GM23338 (cell line): ENCODE results near the gene NSUN3. TPM values are rescaled to one million over a fixed set of nuclear protein-coding genes. Genes with fewer than 3 reads are reported as not detected.

Source experiments
- ATAC-seq: fragments of 200-7000 bp; cut with Tn5 transposase; 3 replicates; pipeline ENCODE4 v1.9.1; 2020
- DNase-seq: peaks from one replicate; pipeline ENCODE4 v3.0.0-alpha.2; 2015; ENCODE audit warnings: low spot score
- H2AFZ ChIP-seq: fragments of 200-600 bp; sonication (generic); 2 replicates; pipeline ENCODE4 v1.8.0; 2016; ENCODE audit warnings: antibody characterized with exemption, mild to moderate bottlenecking, moderate library complexity
- H3F3A ChIP-seq: fragments of 200-600 bp; sonication (generic); replicated peaks from 2 replicates; pipeline ENCODE4 v1.8.0; 2017; ENCODE audit warnings: antibody characterized with exemption, mixed run types, low read depth
- H3K27ac ChIP-seq: fragments of 200-600 bp; sonication (generic); 2 replicates; pipeline ENCODE4 v1.6.1; 2016; ENCODE audit warnings: low read depth
- H3K27me3 ChIP-seq: fragments of 200-600 bp; sonication (generic); 2 replicates; pipeline ENCODE4 v1.8.0; 2016; ENCODE audit warnings: mild to moderate bottlenecking, mixed run types, moderate library complexity; ENCODE audit not compliant: insufficient read depth
- H3K36me3 ChIP-seq: fragments of 200-600 bp; sonication (generic); 2 replicates; pipeline ENCODE4 v1.8.0; 2016; ENCODE audit warnings: mild to moderate bottlenecking; ENCODE audit not compliant: insufficient read depth
- H3K4me1 ChIP-seq: fragments of 200-600 bp; sonication (generic); 2 replicates; pipeline ENCODE4 v1.8.0; 2016; ENCODE audit warnings: mild to moderate bottlenecking, moderate library complexity; ENCODE audit not compliant: insufficient read depth
- H3K4me2 ChIP-seq: fragments of 200-600 bp; sonication (generic); 2 replicates; pipeline ENCODE4 v1.7.1; 2017; ENCODE audit warnings: mixed run types
- H3K4me3 ChIP-seq: fragments of 200-600 bp; sonication (generic); 2 replicates; pipeline ENCODE4 v1.6.1; 2016; ENCODE audit warnings: mixed run types
- H3K79me2 ChIP-seq: fragments of 200-600 bp; sonication (generic); replicated peaks from 2 replicates; pipeline ENCODE4 v1.8.0; 2017; ENCODE audit warnings: mild to moderate bottlenecking; ENCODE audit not compliant: insufficient read depth
- H3K9me2 ChIP-seq: fragments of 200-600 bp; sonication (generic); 2 replicates; pipeline ENCODE4 v1.8.0; 2017; ENCODE audit not compliant: insufficient read depth
- H4K20me1 ChIP-seq: fragments of 200-600 bp; sonication (generic); replicated peaks from 2 replicates; pipeline ENCODE4 v1.8.0; 2017; ENCODE audit warnings: mild to moderate bottlenecking; ENCODE audit not compliant: insufficient read depth
- H3K27ac Mint-ChIP-seq: 2 replicates; pipeline ENCODE4 v1.8.0; 2020; ENCODE audit warnings: inconsistent platforms, mild to moderate bottlenecking, moderate library complexity, mixed read lengths
- H3K27me3 Mint-ChIP-seq: 3 replicates; pipeline ENCODE4 v1.8.0; 2022; ENCODE audit warnings: low read depth, mild to moderate bottlenecking, moderate library complexity, mixed read lengths, inconsistent platforms; ENCODE audit not compliant: insufficient read depth, poor library complexity
- H3K36me3 Mint-ChIP-seq: 3 replicates; pipeline ENCODE4 v1.8.0; 2021; ENCODE audit warnings: low read depth, mild to moderate bottlenecking, inconsistent platforms, moderate library complexity, mixed read lengths
- H3K4me1 Mint-ChIP-seq: 3 replicates; pipeline ENCODE4 v1.8.0; 2020; ENCODE audit warnings: mild to moderate bottlenecking, inconsistent platforms, mixed read lengths
- H3K4me3 Mint-ChIP-seq: 3 replicates; pipeline ENCODE4 v1.8.0; 2021; ENCODE audit warnings: moderate library complexity, mild to moderate bottlenecking, inconsistent platforms, mixed read lengths
- H3K9me3 Mint-ChIP-seq: 3 replicates; pipeline ENCODE4 v1.8.0; 2020; ENCODE audit warnings: moderate library complexity, mild to moderate bottlenecking, inconsistent platforms, mixed read lengths
- EZH2phosphoT487 ChIP-seq: fragments of 200-600 bp; sonication (generic); IDR thresholded peaks from one replicate; pipeline ENCODE4 v1.8.1; 2018; ENCODE audit warnings: antibody characterized with exemption; ENCODE audit not compliant: unreplicated experiment
- JUNB ChIP-seq: IDR thresholded peaks from one replicate; pipeline ENCODE4 v1.6.1; 2016; ENCODE audit warnings: antibody characterized with exemption; ENCODE audit not compliant: unreplicated experiment
- NANOG ChIP-seq: IDR thresholded peaks from 2 replicates; pipeline ENCODE4 v1.6.1; 2016; ENCODE audit warnings: antibody characterized with exemption, borderline replicate concordance
- STAT1 ChIP-seq: IDR thresholded peaks from one replicate; pipeline ENCODE4 v1.6.1; 2016; ENCODE audit warnings: antibody characterized with exemption; ENCODE audit not compliant: unreplicated experiment
- polyA plus RNA-seq: library from polyadenylated mRNA; unstranded; fragments of >200 nt; fragmentation: Nextera tagmentation; extraction: Ambion mirVana; gene quantifications from 2 replicates; pipeline ENCODE4 v1.2.1, GENCODE V29; 2016
- total RNA-seq: library from RNA; depleted of rRNA; stranded (reverse); fragments of >200 nt; shearing (Covaris generic); gene quantifications from 2 replicates; pipeline ENCODE4 v1.2.3, GENCODE V29; 2014
- TF ChIP-seq, protein P1 (sequence below): fragments of 250-450 bp; sonication (Bioruptor Pico); IDR thresholded peaks from 2 replicates; pipeline ENCODE4 v1.5.0; 2020; ENCODE audit warnings: mild to moderate bottlenecking, moderate library complexity
- TF ChIP-seq, protein P2 (sequence below), 2 experiments: fragments of 200-600 bp in 1 of 2; sonication (generic) in 1 of 2; conservative IDR thresholded peaks; 2 replicates each; pipeline versions ENCODE4 v1.5.1 to v1.6.1; 2016 to 2017; ENCODE audit warnings: antibody characterized with exemption in 2 of 2, low read depth in 2 of 2, mild to moderate bottlenecking in 2 of 2, moderate library complexity in 1 of 2
- TF ChIP-seq, protein P3 (sequence below): IDR thresholded peaks from one replicate; pipeline ENCODE4 v1.6.1; 2018; ENCODE audit warnings: antibody characterized with exemption; ENCODE audit not compliant: unreplicated experiment
- TF ChIP-seq, protein P4 (sequence below): IDR thresholded peaks from 2 replicates; pipeline ENCODE4 v1.6.1; 2016; ENCODE audit warnings: antibody characterized with exemption

NSUN3 gene
- total and polyA plus RNA-seq, 2 experiments from 2014 or later = 5.4 to 10.6 TPM

DNA sequence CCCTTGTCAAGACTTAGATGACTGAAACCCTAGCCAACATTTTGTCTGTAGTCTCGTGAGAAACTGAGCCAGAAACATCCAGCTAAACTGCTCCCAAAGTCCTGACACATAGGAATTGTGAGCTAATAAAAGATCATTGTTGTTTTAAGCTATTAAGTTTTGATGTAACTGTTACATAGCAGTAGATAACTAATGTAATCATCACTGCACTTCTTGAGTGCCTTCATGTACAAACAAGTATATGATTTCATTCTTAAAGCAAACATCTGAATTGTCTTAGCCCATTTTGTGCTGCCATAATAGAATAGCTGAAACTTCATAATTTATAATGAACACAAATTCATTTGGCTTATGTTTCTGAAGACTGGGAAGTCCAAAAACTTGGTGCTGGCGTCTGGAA, 87.3 kb downstream of the NSUN3 start (continued):
- TF ChIP-seq, protein P1, sequence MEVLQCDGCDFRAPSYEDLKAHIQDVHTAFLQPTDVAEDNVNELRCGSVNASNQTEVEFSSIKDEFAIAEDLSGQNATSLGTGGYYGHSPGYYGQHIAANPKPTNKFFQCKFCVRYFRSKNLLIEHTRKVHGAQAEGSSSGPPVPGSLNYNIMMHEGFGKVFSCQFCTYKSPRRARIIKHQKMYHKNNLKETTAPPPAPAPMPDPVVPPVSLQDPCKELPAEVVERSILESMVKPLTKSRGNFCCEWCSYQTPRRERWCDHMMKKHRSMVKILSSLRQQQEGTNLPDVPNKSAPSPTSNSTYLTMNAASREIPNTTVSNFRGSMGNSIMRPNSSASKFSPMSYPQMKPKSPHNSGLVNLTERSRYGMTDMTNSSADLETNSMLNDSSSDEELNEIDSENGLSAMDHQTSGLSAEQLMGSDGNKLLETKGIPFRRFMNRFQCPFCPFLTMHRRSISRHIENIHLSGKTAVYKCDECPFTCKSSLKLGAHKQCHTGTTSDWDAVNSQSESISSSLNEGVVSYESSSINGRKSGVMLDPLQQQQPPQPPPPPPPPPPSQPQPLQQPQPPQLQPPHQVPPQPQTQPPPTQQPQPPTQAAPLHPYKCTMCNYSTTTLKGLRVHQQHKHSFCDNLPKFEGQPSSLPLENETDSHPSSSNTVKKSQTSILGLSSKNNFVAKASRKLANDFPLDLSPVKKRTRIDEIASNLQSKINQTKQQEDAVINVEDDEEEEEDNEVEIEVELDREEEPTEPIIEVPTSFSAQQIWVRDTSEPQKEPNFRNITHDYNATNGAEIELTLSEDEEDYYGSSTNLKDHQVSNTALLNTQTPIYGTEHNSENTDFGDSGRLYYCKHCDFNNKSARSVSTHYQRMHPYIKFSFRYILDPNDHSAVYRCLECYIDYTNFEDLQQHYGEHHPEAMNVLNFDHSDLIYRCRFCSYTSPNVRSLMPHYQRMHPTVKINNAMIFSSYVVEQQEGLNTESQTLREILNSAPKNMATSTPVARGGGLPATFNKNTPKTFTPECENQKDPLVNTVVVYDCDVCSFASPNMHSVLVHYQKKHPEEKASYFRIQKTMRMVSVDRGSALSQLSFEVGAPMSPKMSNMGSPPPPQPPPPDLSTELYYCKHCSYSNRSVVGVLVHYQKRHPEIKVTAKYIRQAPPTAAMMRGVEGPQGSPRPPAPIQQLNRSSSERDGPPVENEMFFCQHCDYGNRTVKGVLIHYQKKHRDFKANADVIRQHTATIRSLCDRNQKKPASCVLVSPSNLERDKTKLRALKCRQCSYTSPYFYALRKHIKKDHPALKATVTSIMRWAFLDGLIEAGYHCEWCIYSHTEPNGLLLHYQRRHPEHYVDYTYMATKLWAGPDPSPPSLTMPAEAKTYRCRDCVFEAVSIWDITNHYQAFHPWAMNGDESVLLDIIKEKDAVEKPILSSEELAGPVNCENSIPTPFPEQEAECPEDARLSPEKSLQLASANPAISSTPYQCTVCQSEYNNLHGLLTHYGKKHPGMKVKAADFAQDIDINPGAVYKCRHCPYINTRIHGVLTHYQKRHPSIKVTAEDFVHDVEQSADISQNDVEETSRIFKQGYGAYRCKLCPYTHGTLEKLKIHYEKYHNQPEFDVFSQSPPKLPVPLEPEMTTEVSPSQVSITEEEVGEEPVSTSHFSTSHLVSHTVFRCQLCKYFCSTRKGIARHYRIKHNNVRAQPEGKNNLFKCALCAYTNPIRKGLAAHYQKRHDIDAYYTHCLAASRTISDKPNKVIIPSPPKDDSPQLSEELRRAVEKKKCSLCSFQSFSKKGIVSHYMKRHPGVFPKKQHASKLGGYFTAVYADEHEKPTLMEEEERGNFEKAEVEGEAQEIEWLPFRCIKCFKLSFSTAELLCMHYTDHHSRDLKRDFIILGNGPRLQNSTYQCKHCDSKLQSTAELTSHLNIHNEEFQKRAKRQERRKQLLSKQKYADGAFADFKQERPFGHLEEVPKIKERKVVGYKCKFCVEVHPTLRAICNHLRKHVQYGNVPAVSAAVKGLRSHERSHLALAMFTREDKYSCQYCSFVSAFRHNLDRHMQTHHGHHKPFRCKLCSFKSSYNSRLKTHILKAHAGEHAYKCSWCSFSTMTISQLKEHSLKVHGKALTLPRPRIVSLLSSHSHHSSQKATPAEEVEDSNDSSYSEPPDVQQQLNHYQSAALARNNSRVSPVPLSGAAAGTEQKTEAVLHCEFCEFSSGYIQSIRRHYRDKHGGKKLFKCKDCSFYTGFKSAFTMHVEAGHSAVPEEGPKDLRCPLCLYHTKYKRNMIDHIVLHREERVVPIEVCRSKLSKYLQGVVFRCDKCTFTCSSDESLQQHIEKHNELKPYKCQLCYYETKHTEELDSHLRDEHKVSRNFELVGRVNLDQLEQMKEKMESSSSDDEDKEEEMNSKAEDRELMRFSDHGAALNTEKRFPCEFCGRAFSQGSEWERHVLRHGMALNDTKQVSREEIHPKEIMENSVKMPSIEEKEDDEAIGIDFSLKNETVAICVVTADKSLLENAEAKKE = no peak

DNA sequence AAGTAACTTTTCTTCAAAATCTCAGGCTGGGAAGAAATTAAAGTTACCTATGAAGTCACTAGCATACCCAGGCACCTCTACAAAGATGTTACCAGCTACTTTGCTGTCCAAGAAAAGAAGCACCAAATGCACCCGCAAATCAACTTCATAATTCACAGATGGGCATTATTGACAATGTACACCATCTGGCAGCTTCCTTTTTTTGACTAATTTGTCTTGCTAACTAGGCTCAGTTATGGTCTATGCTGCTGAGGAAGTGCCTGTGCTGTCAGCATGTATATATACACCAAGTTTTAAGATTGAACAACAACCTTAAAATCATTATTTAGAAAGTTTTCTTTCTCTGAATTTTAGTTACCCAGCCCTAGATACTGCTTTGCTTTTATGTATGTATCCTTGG, 93.8 kb downstream of the NSUN3 start:
- Histone ChIP-seq H3K27ac (no peak overlapping the region), H4K20me1 (no peaks in the 10 kb centered on the region), H3K4me2 (no peak overlapping the region), H3K36me3 (no peaks in the 10 kb centered on the region), H3K4me1 (peaks cover 5% of the 10 kb centered on the region; the same call in 1 of the 2 replicates), H3K79me2 (no peaks in the 10 kb centered on the region), H3K27me3 (no peaks in the 10 kb centered on the region), H2AFZ (peak overlapping the region; percentile 45; the same call in 1 of the 2 replicates), H3K9me2 (no peaks in the 10 kb centered on the region), H3K4me3 (no peak overlapping the region), H3F3A (no peaks in the 10 kb centered on the region)
- Mint-ChIP-seq H3K27ac (no peak overlapping the region), H3K27me3 (peaks cover 2% of the 10 kb centered on the region), H3K9me3 (no peaks in the 10 kb centered on the region), H3K36me3 (no peaks in the 10 kb centered on the region), H3K4me1 (peaks cover 9% of the 10 kb centered on the region; the same call in 2 of the 3 replicates), H3K4me3 (no peak overlapping the region)
- ATAC-seq = no peak
- DNase-seq = no peak
- TF ChIP-seq, protein P2, sequence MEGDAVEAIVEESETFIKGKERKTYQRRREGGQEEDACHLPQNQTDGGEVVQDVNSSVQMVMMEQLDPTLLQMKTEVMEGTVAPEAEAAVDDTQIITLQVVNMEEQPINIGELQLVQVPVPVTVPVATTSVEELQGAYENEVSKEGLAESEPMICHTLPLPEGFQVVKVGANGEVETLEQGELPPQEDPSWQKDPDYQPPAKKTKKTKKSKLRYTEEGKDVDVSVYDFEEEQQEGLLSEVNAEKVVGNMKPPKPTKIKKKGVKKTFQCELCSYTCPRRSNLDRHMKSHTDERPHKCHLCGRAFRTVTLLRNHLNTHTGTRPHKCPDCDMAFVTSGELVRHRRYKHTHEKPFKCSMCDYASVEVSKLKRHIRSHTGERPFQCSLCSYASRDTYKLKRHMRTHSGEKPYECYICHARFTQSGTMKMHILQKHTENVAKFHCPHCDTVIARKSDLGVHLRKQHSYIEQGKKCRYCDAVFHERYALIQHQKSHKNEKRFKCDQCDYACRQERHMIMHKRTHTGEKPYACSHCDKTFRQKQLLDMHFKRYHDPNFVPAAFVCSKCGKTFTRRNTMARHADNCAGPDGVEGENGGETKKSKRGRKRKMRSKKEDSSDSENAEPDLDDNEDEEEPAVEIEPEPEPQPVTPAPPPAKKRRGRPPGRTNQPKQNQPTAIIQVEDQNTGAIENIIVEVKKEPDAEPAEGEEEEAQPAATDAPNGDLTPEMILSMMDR (conservative IDR thresholded peaks at IDR 0.05; ENCODE audit: low read depth in 2 of 2) = no peak
- no peak for TF ChIP-seq EZH2phosphoT487
- TF ChIP-seq STAT1 = no peak
- TF ChIP-seq JUNB = no peak
- TF ChIP-seq, protein P3, sequence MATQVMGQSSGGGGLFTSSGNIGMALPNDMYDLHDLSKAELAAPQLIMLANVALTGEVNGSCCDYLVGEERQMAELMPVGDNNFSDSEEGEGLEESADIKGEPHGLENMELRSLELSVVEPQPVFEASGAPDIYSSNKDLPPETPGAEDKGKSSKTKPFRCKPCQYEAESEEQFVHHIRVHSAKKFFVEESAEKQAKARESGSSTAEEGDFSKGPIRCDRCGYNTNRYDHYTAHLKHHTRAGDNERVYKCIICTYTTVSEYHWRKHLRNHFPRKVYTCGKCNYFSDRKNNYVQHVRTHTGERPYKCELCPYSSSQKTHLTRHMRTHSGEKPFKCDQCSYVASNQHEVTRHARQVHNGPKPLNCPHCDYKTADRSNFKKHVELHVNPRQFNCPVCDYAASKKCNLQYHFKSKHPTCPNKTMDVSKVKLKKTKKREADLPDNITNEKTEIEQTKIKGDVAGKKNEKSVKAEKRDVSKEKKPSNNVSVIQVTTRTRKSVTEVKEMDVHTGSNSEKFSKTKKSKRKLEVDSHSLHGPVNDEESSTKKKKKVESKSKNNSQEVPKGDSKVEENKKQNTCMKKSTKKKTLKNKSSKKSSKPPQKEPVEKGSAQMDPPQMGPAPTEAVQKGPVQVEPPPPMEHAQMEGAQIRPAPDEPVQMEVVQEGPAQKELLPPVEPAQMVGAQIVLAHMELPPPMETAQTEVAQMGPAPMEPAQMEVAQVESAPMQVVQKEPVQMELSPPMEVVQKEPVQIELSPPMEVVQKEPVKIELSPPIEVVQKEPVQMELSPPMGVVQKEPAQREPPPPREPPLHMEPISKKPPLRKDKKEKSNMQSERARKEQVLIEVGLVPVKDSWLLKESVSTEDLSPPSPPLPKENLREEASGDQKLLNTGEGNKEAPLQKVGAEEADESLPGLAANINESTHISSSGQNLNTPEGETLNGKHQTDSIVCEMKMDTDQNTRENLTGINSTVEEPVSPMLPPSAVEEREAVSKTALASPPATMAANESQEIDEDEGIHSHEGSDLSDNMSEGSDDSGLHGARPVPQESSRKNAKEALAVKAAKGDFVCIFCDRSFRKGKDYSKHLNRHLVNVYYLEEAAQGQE = no peak
- TF ChIP-seq, protein P4, sequence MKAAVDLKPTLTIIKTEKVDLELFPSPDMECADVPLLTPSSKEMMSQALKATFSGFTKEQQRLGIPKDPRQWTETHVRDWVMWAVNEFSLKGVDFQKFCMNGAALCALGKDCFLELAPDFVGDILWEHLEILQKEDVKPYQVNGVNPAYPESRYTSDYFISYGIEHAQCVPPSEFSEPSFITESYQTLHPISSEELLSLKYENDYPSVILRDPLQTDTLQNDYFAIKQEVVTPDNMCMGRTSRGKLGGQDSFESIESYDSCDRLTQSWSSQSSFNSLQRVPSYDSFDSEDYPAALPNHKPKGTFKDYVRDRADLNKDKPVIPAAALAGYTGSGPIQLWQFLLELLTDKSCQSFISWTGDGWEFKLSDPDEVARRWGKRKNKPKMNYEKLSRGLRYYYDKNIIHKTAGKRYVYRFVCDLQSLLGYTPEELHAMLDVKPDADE = no peak
- TF ChIP-seq NANOG = no peak
